HG03439 (cell line): ENCODE measurements around the gene CDCA5.

ENCODE experiments used
- ATAC-seq: cut with Tn5 transposase; IDR thresholded peaks from one replicate; pipeline ENCODE4 v1.9.1; 2021; ENCODE audit warnings: mild to moderate bottlenecking, moderate library complexity; ENCODE audit not compliant: unreplicated experiment

The CDCA5 gene, protein sequence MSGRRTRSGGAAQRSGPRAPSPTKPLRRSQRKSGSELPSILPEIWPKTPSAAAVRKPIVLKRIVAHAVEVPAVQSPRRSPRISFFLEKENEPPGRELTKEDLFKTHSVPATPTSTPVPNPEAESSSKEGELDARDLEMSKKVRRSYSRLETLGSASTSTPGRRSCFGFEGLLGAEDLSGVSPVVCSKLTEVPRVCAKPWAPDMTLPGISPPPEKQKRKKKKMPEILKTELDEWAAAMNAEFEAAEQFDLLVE

GRCh38 chr11:65083834-65084597 lies at the start of gene CDCA5, which contains the start of gene ZFPL1:
TSS of gene CDCA5 (minus strand) at chr11:65084040. CDS start at chr11:65083978, 62 bp downstream.
TSS of gene ZFPL1 (plus strand) at chr11:65084222. CDS start at chr11:65084699, 477 bp downstream.
- ATAC-seq: peak; percentile 80

GRCh38 chr11:65132988-65133700 lies 49.3 kb upstream of the CDCA5 start:
- no peak for ATAC-seq

DNA sequence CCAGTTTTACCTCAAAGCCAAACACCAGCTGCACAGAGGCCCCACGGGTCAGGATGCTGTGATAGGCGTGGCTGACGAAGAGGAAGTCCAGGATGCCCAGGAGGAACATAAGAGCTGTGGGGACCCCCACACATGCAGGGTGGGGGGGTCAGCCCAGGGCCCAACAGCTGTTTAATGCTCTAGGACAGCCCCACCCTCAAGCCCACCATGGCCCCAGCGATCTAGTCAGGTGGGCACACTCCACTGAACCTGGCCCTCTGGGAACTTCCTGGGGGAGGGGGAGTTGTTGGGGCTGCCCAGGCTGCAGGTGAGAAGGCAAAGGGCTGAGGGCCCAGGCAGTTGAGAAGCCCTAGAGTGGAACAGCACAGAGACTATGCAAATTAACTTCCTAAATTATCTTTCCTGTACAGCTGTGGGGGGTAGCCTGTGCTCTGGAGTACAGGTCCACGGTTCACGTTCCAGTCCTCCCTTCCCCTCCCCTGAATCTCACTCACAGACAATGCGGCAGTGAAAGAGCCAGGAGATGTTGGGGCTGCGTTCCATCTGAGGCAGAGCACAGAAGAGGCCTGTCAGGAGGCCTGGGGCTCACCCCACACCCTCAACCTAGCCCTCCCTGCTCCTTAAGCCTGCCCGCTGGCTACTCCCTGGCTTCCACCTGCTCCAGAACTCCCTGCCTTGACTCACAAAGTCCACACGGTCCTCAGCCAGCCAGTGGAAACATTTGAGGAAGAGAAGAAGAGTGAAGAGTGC lies 48.6 kb upstream of the CDCA5 start:
- no peak for ATAC-seq

DNA sequence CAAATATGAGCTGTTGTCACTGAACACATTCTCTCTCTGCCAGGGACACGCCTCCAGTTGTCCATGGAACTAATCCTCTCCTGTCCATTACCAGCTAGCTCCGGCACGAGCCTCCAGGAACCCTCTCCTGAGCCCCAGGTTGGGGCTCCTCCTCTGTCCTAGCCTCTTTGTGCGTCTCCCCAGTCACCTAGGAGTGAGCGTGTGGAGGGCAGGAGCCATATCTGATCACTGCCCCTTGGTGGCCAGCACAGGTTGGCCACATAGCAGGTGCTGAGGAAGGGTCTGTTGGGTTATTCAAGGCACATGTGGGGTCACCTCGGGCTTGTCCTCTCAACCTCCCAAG lies 48.0 kb upstream of the CDCA5 start:
- ATAC-seq: no peak

GRCh38 chr11:65131417-65131776 lies 47.6 kb upstream of the CDCA5 start:
- no peak for ATAC-seq

DNA sequence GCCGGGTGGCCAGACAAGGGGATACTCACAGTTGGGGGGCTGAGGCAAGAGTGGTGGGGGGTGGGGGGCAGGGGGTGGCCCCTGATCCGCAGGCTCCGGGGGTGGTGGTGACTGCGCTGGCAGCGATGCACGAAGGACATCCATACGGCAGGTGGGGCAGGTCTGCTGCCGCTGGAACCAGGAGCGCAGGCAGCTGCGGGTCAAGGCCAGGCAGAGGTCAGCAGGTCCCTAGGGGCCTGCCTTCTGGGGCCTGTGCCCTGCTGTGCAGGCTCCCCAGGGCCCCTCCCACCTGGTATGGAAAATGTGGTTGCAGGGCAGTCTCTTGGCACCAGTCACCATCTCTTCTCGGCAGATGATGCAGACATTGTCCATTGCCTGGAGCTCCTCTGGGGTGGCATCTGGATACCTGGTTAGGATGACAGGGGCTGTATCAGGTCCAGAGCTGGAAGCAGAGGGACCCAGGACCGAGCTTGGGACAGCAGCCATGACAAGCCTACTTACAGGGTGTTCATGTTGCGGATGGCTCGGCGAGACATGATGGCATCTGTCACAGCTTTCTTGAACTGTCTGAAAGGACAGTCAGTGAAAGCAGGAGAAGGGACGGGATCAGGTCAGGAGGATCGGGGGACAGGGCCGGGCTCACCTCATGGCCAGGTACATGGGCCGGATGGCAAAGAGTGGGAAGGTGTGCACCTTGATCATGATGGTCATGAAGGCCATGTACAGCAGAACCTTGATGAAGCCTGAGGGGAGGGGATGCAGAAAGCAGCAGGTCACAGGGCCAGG lies 47.0 kb upstream of the CDCA5 start:
- no peak for ATAC-seq

DNA sequence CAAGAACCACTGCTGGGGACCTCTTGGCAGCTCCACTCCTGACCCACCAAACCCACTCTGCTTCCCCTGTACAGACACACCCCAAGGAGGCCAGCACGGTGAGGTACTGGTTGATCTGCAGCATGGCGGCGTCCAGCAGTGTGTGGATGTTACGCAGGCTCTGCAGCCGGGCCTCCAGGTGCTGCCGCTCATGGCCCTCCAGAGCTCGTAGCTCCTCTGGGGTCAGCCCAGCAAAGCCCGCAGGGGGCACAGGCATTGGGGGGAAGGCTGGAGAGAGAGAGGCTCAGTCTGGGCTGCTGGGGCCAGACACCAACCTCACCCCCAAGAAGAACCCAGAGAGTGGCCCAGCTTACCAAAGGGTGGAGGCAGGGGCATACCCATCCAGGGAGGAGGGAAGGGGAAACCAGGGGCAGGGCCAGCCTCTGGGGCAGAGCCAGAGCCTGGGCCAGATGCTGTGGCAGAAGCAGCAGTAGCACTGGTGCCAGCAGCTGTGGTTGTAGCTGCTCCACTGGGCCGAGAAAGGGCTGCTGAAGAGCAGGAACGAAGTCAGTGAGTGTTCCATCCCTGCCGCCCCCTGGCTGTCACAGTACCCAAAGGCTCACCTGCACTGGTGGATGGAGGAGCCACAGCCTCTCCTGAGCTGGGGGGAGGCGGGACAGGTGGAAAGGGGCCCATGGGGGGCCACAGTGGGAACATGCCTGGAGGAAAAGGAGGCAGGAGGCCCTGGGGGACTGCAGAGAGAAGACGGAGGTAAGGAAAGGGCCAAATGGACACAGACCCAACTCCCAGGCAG lies 46.0 kb upstream of the CDCA5 start:
- no peak for ATAC-seq

DNA sequence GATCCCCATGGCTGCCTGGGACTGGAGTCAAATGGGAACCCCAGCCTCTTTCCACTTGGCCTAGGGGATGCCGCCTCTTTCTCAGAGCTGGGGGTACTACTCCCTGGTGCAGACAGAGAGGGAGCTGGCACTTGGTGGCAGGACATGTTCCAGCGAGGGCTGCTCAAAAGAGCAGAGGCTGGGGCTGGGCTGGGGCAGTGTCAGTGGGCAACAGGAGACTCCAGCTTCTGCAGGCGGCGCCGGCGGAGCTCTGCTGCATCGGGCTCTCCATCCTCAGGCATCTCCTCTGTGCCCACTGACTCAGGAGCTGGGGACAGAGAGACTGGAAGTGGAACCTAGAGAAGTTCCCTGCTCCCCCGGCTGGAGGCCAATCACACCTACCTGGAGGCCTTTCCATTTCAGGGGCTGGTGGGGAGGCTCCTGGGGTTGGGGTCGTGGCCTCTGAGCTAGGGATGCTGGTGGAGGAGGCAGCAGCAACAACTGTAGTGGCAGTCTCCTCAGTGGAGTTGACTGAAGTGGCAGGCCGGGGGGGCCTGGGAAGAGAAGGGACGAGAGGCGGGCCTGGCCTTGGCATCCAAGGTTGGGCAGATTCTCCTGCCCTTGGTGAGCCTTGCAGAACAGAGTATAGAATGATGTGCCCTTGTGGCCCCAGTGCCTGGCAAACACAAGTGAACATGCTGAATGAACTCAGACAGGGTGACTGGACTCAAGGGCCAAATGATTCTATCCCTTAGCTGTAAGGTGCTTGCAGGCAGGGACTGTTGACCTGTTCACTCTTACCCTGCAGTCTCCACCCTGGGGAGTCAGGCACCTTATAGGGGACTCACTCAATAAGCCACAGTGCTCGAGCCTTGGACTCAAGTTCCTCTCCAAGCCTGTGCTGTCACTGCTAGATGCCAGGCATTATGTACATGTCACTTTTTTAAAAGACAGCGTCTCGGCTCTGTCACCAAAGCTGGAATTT lies 44.6 kb upstream of the CDCA5 start:
- ATAC-seq: no peak

- ATAC-seq: no peak
These were observed 43.8 kb upstream of the CDCA5 start for GRCh38 chr11:65127473-65128181.

DNA sequence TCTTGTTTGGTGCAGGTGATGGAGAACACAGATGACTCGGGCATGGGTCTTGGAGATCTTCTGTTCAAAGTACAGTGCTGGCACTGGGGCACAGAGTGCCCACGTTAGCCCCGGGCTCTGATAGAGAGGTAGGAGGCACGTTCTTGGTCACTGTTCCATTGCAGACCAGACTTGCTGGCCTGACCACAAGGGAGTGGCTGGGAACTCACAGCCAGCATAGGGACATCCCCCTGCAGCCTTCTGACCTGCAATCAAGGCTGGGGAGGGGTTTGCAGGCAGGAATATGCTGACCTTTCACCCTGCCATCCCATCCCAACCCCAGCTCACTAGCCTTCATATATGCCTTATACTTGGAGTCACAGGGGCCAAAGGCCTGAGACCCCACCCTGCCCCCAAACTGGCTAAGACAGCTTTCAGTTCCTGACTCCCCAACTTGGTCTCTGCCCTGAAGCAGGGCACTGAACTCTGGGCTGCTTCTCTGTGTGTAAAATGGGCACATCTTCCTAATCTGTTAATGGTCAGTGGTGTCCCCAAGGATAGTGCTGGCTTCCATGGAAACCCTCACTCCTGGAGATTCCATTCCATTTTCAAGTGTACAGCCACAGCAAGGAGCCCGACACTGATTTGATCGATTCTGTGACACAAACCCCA lies 42.9 kb upstream of the CDCA5 start:
- no peak for ATAC-seq

GRCh38 chr11:65125197-65126056 lies 41.6 kb upstream of the CDCA5 start:
- ATAC-seq: no peak

GRCh38 chr11:65124480-65125196 lies 40.8 kb upstream of the CDCA5 start:
- no peak for ATAC-seq

DNA sequence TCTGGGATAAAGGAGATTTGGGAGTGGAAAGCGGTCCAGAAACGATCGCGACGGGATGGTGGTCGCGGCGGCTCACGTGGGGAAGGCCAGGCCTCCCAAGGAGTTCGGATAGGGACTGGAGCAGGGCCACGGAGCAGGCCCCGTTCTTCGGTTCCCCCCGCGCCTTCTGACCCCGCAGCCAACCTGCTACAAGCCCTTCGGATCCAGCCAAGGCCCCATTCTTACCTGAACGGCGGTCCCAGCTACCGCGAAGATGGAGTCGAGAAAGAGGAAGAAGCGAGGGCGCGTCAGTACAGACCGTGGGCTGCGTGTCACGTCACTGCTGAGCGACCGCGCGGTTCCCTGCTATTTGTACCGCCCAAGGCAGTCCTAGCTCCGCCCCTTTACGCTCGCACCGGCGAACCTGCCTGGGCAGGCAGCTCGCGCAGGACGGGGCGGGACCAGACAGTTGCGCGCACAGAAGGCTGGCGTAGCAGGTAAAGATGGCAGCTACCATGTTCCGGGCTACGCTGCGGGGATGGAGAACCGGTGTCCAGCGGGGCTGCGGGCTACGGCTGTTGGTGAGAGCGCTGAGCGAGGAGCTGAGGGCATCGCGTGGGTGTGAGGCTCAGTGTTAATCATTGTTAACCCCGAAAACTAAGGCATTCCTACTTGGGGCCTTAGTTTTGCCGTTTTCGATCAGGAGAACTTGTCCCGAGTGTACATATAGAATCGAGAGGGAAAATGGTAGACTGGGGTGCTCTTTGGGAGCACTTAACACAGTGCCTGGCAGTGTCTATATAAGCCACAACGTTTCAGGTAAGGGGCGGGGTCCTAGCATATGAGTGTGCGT lies 38.2 kb upstream of the CDCA5 start, which contains the start of the genes FAU and MRPL49:
TSS of gene FAU (minus strand) at position 270 of the 832 bp plus-strand sequence. CDS start 321 bp downstream, outside the sequence.
TSS of gene MRPL49 (plus strand) at position 457 of the 832 bp plus-strand sequence. CDS start at position 483, 26 bp downstream.
- ATAC-seq: peak; percentile 61

GRCh38 chr11:65121447-65121864 lies 37.6 kb upstream of the CDCA5 start:
- no peak for ATAC-seq

- ATAC-seq: no peak
These were observed 37.0 kb upstream of the CDCA5 start for GRCh38 chr11:65120831-65121230.
